Right cardiac atrium (tissue), 5 donors: Measurements from ENCODE around the gene CNTLN. TPM values are rescaled to one million over a fixed set of nuclear protein-coding genes. Genes with fewer than 3 reads are reported as not detected.

ENCODE experiments used
- ATAC-seq, 2 donors: fragments of 200-7000 bp; cut with Tn5 transposase; one replicate each; pipeline versions ENCODE4 v1.8.0 to v1.9.1; 2020; ENCODE audit warnings: moderate library complexity in 2 of 2, mild to moderate bottlenecking in 1 of 2
- DNase-seq, 3 donors: peaks; one replicate each; pipeline ENCODE4 v3.0.0-alpha.2; 2020
- H3K27ac ChIP-seq: one replicate; pipeline ENCODE4 v1.5.1; 2013; ENCODE audit warnings: mild to moderate bottlenecking, low read length, control low read depth, moderate library complexity
- H3K27me3 ChIP-seq: one replicate; pipeline ENCODE4 v1.6.1; 2013; ENCODE audit not compliant: control insufficient read depth, insufficient read depth
- H3K4me1 ChIP-seq: one replicate; pipeline ENCODE4 v1.6.1; 2013; ENCODE audit warnings: low read length; ENCODE audit not compliant: control insufficient read depth, insufficient read depth
- H3K4me3 ChIP-seq: one replicate; pipeline ENCODE4 v1.5.1; 2013; ENCODE audit warnings: low read length, control low read depth
- H3K9me3 ChIP-seq: one replicate; pipeline ENCODE4 v1.6.1; 2013; ENCODE audit warnings: low read length; ENCODE audit not compliant: control insufficient read depth
- WGBS: extraction: QIAGEN DNeasy Blood & Tissue Kit; methylation state at CpG from one replicate; pipeline ENCODE4 v1.1.7; 2013; 5-methylcytosine and 5-hydroxymethylcytosine counted together
- intact Hi-C, 4 donors: fragments of 100-400 bp; cut with DNase I; formaldehyde crosslinking; loops; one replicate each; pipeline versions ENCODE4 v1.11.0 to v1.14.0; 2022 to 2023
- polyA plus RNA-seq: library from polyadenylated mRNA; stranded (reverse); fragments of 200-250 nt; gene quantifications from one replicate; pipeline ENCODE4 v1.2.3, GENCODE V29; 2013
- total RNA-seq, 4 donors: library from RNA; stranded (reverse); fragmentation: NEBNext Ultra II Directional; extraction: Animal tissue kit (Norgen Biotek cat#: 25700); gene quantifications; one replicate each; pipeline ENCODE4 v1.2.1, GENCODE V29; 2021
- donor health status: healthy with polysubstance abuse.
- donor health status: DM: no; HTN: yes; CAD: no.
- donor health status: DM: no; HTN: no; CAD: no.
- donor health status: DM: no; HTN: yes; CAD: no; lungs with severe emphysema.
- donor health status: DM: yes; HTN: yes; CAD: no.

CNTLN gene
- total and polyA plus RNA-seq, 5 donors = 2.0 to 6.9 (median 5.3) TPM

- Histone ChIP-seq H3K4me1 (no peaks in the 10 kb centered on the region), H3K4me3 (no peak overlapping the region), H3K9me3 (no peaks in the 10 kb centered on the region), H3K27ac (no peak overlapping the region), H3K27me3 (no peaks in the 10 kb centered on the region)
- ATAC-seq (no peak), DNase-seq (no peak)
- intact Hi-C loops = no loop called here
Measured at GRCh38 chr9:17476401-17476800, 341.6 kb downstream of the CNTLN start.

- H3K4me3 ChIP-seq = no peak overlapping the region
- intact Hi-C loops = no loop called here
- no peaks in the 10 kb centered on the region for H3K27me3 ChIP-seq
- DNase-seq (no peak), ATAC-seq (no peak)
- H3K27ac ChIP-seq = no peak overlapping the region
- H3K4me1 ChIP-seq = no peaks in the 10 kb centered on the region
- H3K9me3 ChIP-seq = no peaks in the 10 kb centered on the region
Measured at GRCh38 chr9:17477816-17478215, 343.0 kb downstream of the CNTLN start.

GRCh38 chr9:17480966-17481365, 346.1 kb downstream of the CNTLN start:
- no peaks in the 10 kb centered on the region for H3K9me3 ChIP-seq
- DNase-seq (peak in 2 of 3 donors; percentile 38 to 41), ATAC-seq (peak in 1 of 2 donors; percentile 16)
- WGBS = 97% methylated on average over 4 of the region's 4 CpGs
- no peaks in the 10 kb centered on the region for H3K27me3 ChIP-seq
- H3K4me3 ChIP-seq = no peak overlapping the region
- no peak overlapping the region for H3K27ac ChIP-seq
- no peaks in the 10 kb centered on the region for H3K4me1 ChIP-seq
- intact Hi-C loops = no loop called here

GRCh38 chr9:17481565-17481964, 346.7 kb downstream of the CNTLN start:
- Histone ChIP-seq H3K9me3 (no peaks in the 10 kb centered on the region), H3K4me3 (no peak overlapping the region), H3K27ac (no peak overlapping the region), H3K4me1 (no peaks in the 10 kb centered on the region), H3K27me3 (no peaks in the 10 kb centered on the region)
- intact Hi-C loops = no loop called here
- peak in 2 of 3 donors; percentile 23 to 25 for DNase-seq
- ATAC-seq = no peak

GRCh38 chr9:17484906-17485305, 350.1 kb downstream of the CNTLN start:
- Histone ChIP-seq H3K27me3 (no peaks in the 10 kb centered on the region), H3K4me1 (no peaks in the 10 kb centered on the region), H3K9me3 (no peaks in the 10 kb centered on the region), H3K4me3 (no peak overlapping the region), H3K27ac (no peak overlapping the region)
- DNase-seq (no peak), ATAC-seq (no peak)
- over 99% methylated on average over 3 of the region's 3 CpGs for WGBS
- intact Hi-C loops = no loop called here

- Histone ChIP-seq H3K4me1 (no peaks in the 10 kb centered on the region), H3K9me3 (no peaks in the 10 kb centered on the region), H3K27ac (no peak overlapping the region), H3K27me3 (no peaks in the 10 kb centered on the region), H3K4me3 (no peak overlapping the region)
- DNase-seq (no peak), ATAC-seq (no peak)
- intact Hi-C loops = no loop called here
- 96% methylated on average over 1 of the region's 1 CpG for WGBS
Measured at GRCh38 chr9:17486396-17486795, 351.6 kb downstream of the CNTLN start.

GRCh38 chr9:17487467-17487866, 352.6 kb downstream of the CNTLN start:
- DNase-seq = no peak
- ATAC-seq = no peak
- intact Hi-C loops = no loop called here
- WGBS = 76% methylated on average over 6 of the region's 6 CpGs
- no peaks in the 10 kb centered on the region for H3K27me3 ChIP-seq
- no peaks in the 10 kb centered on the region for H3K9me3 ChIP-seq
- H3K4me1 ChIP-seq = no peaks in the 10 kb centered on the region
- H3K4me3 ChIP-seq = no peak overlapping the region
- H3K27ac ChIP-seq = no peak overlapping the region

GRCh38 chr9:17488662-17489061, 353.8 kb downstream of the CNTLN start:
- DNase-seq = no peak
- Histone ChIP-seq H3K4me3 (no peak overlapping the region), H3K27ac (no peak overlapping the region), H3K9me3 (no peaks in the 10 kb centered on the region), H3K4me1 (no peaks in the 10 kb centered on the region), H3K27me3 (no peaks in the 10 kb centered on the region)
- no peak for ATAC-seq
- WGBS = 96% methylated on average over 2 of the region's 2 CpGs
- intact Hi-C loops = no loop called here

- Histone ChIP-seq H3K9me3 (no peaks in the 10 kb centered on the region), H3K4me1 (no peaks in the 10 kb centered on the region), H3K4me3 (no peak overlapping the region), H3K27ac (no peak overlapping the region), H3K27me3 (no peaks in the 10 kb centered on the region)
- intact Hi-C loops = no loop called here
- ATAC-seq = no peak
- WGBS = 90% methylated on average over 1 of the region's 1 CpG
- DNase-seq = no peak
Measured at GRCh38 chr9:17490110-17490509, 355.3 kb downstream of the CNTLN start.

GRCh38 chr9:17491780-17492179, 356.9 kb downstream of the CNTLN start:
- ATAC-seq = no peak

GRCh38 chr9:17503196-17503595, 368.4 kb downstream of the CNTLN start:
- intact Hi-C loops = no loop called here
- WGBS = 94% methylated on average over 3 of the region's 3 CpGs
- no peak overlapping the region for H3K4me3 ChIP-seq
- ATAC-seq = no peak
- H3K27me3 ChIP-seq = no peaks in the 10 kb centered on the region
- no peak overlapping the region for H3K27ac ChIP-seq
- no peaks in the 10 kb centered on the region for H3K9me3 ChIP-seq
- no peaks in the 10 kb centered on the region for H3K4me1 ChIP-seq
- no peak for DNase-seq

More at GRCh38 chr9:17491780-17492179, 356.9 kb downstream of the CNTLN start:
- H3K4me1 ChIP-seq = no peaks in the 10 kb centered on the region
- H3K4me3 ChIP-seq = no peak overlapping the region
- no peaks in the 10 kb centered on the region for H3K9me3 ChIP-seq
- intact Hi-C loops = no loop called here
- 97% methylated on average over 1 of the region's 1 CpG for WGBS
- H3K27ac ChIP-seq = no peak overlapping the region
- no peaks in the 10 kb centered on the region for H3K27me3 ChIP-seq
- DNase-seq = no peak

GRCh38 chr9:17509151-17509550, 374.3 kb downstream of the CNTLN start:
- Histone ChIP-seq H3K27me3 (no peaks in the 10 kb centered on the region), H3K4me3 (no peak overlapping the region), H3K27ac (no peak overlapping the region), H3K9me3 (no peaks in the 10 kb centered on the region), H3K4me1 (no peaks in the 10 kb centered on the region)
- ATAC-seq (no peak), DNase-seq (no peak)
- intact Hi-C loops = no loop called here
- WGBS = 91% methylated on average over 1 of the region's 1 CpG
